MCF 10A (cell line): ENCODE results near the gene VWF. TPM values are rescaled to one million over a fixed set of nuclear protein-coding genes. Genes with fewer than 3 reads are reported as not detected.

Experiments
- BruUV-seq: library from RNA; stranded (reverse); fragments of 400-500 nt; replicated peaks from 2 replicates; lab custom pipeline; 2021; lab: Mats Ljungman, UMichigan
- CTCF ChIA-PET: fragments of 300-600 bp; sonication (Branson Sonifier 250); formaldehyde crosslinking; extraction: SDS; loops from one replicate; lab custom pipeline; 2021; ENCODE audit warnings: antibody characterized with exemption, inconsistent platforms; lab: Yijun Ruan, JAX
- POLR2A ChIA-PET: fragments of 300-600, 350-650 bp; sonication (Branson Sonifier 250); formaldehyde crosslinking; extraction: SDS; loops from one replicate; lab custom pipeline; 2020; ENCODE audit warnings: antibody characterized with exemption, inconsistent platforms; lab: Yijun Ruan, JAX
- DNase-seq: peaks from one replicate; pipeline ENCODE4 v3.0.0-alpha.2; 2018; ENCODE audit not compliant: unreplicated experiment
- H3K27ac Mint-ChIP-seq: one replicate; pipeline ENCODE4 v1.8.0; 2022; ENCODE audit warnings: mild to moderate bottlenecking, low read depth, mixed read lengths; ENCODE audit not compliant: unreplicated experiment
- H3K27me3 Mint-ChIP-seq: one replicate; pipeline ENCODE4 v1.8.0; 2022; ENCODE audit warnings: mixed read lengths; ENCODE audit not compliant: insufficient read depth, unreplicated experiment
- H3K36me3 Mint-ChIP-seq: one replicate; pipeline ENCODE4 v1.8.0; 2022; ENCODE audit warnings: mild to moderate bottlenecking, moderate library complexity, mixed read lengths; ENCODE audit not compliant: insufficient read depth, unreplicated experiment
- H3K4me1 Mint-ChIP-seq: one replicate; pipeline ENCODE4 v1.8.0; 2022; ENCODE audit warnings: mixed read lengths; ENCODE audit not compliant: insufficient read depth, unreplicated experiment
- H3K4me3 Mint-ChIP-seq: one replicate; pipeline ENCODE4 v1.8.0; 2022; ENCODE audit warnings: mild to moderate bottlenecking, moderate library complexity, mixed read lengths; ENCODE audit not compliant: unreplicated experiment
- H3K9me3 Mint-ChIP-seq: one replicate; pipeline ENCODE4 v1.8.0; 2022; ENCODE audit warnings: mixed read lengths; ENCODE audit not compliant: unreplicated experiment
- intact Hi-C: fragments of 100-400 bp; cut with micrococcal nuclease; formaldehyde crosslinking; loops from 2 replicates; pipeline ENCODE4 v1.14.1; 2022
- total RNA-seq: library from RNA; stranded (reverse); gene quantifications from 2 replicates; pipeline ENCODE4 v1.2.3, GENCODE V29; 2022
- TF ChIP-seq, protein P1 (sequence below): fragments of 200-600 bp; IDR thresholded peaks from one replicate; pipeline ENCODE4 v1.8.0; 2022; ENCODE audit warnings: antibody characterized with exemption, mild to moderate bottlenecking; ENCODE audit not compliant: unreplicated experiment

Gene VWF
- total RNA-seq, 1 experiment from 2014 or later, result not detected

DNA sequence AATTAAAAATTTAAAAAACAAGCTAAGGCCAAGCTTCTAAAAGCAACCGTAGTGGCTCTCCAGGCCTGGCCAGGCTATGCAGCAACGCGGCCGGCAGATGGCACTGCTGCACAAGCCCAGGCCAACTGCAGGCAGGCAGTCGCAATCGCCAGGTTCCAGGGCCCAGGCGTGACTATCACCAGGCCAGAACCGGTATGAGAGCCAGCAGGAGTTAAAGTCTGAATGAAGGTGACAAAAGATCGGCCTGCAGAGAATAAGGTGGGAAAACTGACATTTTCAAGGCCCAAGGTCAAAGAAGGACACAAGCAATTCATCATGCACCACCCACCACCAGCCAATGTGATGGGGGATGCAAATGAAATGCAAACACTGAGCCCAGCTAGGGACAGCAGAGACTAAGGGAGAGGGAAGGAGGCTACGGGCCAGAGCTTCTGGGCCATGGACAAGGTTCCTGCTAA, 135.8 kb downstream of the VWF start:
- Mint-ChIP-seq H3K27ac (no peak overlapping the region), H3K4me3 (no peak overlapping the region), H3K9me3 (no peaks in the 10 kb centered on the region), H3K27me3 (no peaks in the 10 kb centered on the region), H3K4me1 (no peaks in the 10 kb centered on the region), H3K36me3 (no peaks in the 10 kb centered on the region)
- ChIA-PET CTCF (interaction anchor here (0.5 to 6.2 kb wide), 53 partner anchors 8 to 1957 kb away, joined by 3 to 262 read pairs (median 4); no protein-coding TSS in a partner anchor), POLR2A (interaction anchor here (0.7 to 1.3 kb wide), 3 partner anchors 49 to 297 kb away, joined by 4 read pairs; no protein-coding TSS in a partner anchor)
- TF ChIP-seq, protein P1, sequence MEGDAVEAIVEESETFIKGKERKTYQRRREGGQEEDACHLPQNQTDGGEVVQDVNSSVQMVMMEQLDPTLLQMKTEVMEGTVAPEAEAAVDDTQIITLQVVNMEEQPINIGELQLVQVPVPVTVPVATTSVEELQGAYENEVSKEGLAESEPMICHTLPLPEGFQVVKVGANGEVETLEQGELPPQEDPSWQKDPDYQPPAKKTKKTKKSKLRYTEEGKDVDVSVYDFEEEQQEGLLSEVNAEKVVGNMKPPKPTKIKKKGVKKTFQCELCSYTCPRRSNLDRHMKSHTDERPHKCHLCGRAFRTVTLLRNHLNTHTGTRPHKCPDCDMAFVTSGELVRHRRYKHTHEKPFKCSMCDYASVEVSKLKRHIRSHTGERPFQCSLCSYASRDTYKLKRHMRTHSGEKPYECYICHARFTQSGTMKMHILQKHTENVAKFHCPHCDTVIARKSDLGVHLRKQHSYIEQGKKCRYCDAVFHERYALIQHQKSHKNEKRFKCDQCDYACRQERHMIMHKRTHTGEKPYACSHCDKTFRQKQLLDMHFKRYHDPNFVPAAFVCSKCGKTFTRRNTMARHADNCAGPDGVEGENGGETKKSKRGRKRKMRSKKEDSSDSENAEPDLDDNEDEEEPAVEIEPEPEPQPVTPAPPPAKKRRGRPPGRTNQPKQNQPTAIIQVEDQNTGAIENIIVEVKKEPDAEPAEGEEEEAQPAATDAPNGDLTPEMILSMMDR, result peak; percentile 97
- no TSS peak for BruUV-seq
- DNase-seq, result peak; percentile 66
- intact Hi-C loops, result loop anchor here (1.0 to 5.0 kb wide), 3 partner anchors 52 to 479 kb away; no protein-coding TSS in a partner anchor

DNA sequence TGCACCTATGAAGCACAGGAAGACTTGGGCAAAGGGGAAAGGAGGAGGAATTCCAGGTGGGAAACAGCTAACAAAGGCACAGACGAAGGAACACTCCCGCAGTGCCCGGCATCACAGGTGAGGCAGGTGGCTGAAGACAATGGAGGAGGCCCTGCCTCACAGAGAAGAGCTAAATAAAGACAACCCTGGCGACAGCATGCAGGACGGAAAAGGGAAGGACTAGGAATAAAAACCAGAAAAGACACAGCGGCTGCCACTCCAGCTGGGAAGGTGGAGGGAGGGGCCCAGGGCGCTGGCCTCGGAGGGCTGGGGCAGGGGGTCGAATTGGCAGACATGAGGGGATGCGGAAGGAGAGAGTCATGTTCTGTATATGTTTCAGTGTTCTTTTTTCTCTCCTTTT, 136.4 kb downstream of the VWF start:
- intact Hi-C loops, result loop anchor here (1.0 to 5.0 kb wide), 3 partner anchors 52 to 479 kb away; no protein-coding TSS in a partner anchor
- POLR2A ChIA-PET, result interaction anchor here (0.6 to 1.3 kb wide), 4 partner anchors 50 to 298 kb away, joined by 3 to 4 read pairs (median 4); no protein-coding TSS in a partner anchor
- no peaks in the 10 kb centered on the region for H3K36me3 Mint-ChIP-seq
- BruUV-seq, result no TSS peak
- TF ChIP-seq, protein P1, result no peak
- no peak for DNase-seq
- H3K27ac Mint-ChIP-seq, result no peak overlapping the region
- no peaks in the 10 kb centered on the region for H3K9me3 Mint-ChIP-seq
- CTCF ChIA-PET, result interaction anchor here (0.6 to 6.2 kb wide), 45 partner anchors 8 to 1125 kb away, joined by 3 to 262 read pairs (median 5); no protein-coding TSS in a partner anchor
- H3K27me3 Mint-ChIP-seq, result no peaks in the 10 kb centered on the region
- no peaks in the 10 kb centered on the region for H3K4me1 Mint-ChIP-seq
- H3K4me3 Mint-ChIP-seq, result no peak overlapping the region

DNA sequence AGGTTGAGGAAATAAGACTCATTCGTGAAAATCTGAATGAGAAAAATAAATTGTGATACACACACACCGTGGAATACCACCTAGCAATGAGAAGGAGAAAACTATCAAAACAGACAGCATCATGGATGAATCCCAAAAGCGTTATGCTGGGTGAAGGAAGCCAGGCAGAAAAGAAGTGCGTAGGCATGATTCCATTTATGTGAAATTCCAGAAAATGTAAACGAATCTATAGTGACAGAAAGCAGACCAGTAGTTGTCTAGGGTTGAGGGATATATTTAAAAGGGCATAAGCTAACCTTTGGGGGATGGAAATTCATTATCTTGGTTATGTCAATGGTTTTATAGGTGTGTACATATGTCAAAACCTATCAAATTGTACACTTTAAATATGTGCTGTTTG, 136.9 kb downstream of the VWF start:
- Mint-ChIP-seq H3K27me3 (no peaks in the 10 kb centered on the region), H3K36me3 (no peaks in the 10 kb centered on the region), H3K27ac (no peak overlapping the region), H3K4me3 (no peak overlapping the region), H3K9me3 (no peaks in the 10 kb centered on the region), H3K4me1 (no peaks in the 10 kb centered on the region)
- no TSS peak for BruUV-seq
- DNase-seq, result no peak
- CTCF ChIA-PET, result interaction anchor here (0.7 to 6.2 kb wide), 31 partner anchors 8 to 1124 kb away, joined by 3 to 262 read pairs (median 7); no protein-coding TSS in a partner anchor
- TF ChIP-seq, protein P1, result no peak
- POLR2A ChIA-PET, result interaction anchor here (0.6 to 1.3 kb wide), 2 partner anchors 50 to 297 kb away, joined by 3 to 4 read pairs; no protein-coding TSS in a partner anchor
- intact Hi-C loops, result loop anchor here (5.0 kb wide), 1 partner anchor 480 kb away; no protein-coding TSS in a partner anchor

DNA sequence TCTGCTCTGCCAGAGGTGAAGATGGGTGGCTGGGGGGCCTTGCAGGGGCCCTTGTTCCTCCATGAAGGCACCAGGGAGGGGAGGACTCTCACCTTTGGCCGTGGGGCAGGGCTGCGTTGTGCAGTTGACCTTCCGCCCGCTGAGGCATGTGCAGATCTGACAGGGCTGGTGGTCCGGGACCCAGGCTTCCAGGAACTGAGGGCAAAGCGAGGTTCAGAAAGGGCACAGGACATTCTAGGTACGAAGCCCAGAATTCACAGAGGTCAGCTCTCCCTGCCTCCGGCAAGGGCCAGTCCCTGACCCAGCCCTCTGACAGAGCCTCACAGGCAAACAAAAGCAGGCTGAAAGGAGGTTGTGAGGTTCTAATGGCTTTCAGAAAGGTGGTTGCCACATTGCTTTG, 139.0 kb downstream of the VWF start:
- no peak for DNase-seq
- no peaks in the 10 kb centered on the region for H3K9me3 Mint-ChIP-seq
- ChIA-PET CTCF (interaction anchor here (1.7 kb wide), 1 partner anchor 54 kb away, joined by 7 read pairs; no protein-coding TSS in a partner anchor), POLR2A (no interaction called here)
- no TSS peak for BruUV-seq
- no peaks in the 10 kb centered on the region for H3K36me3 Mint-ChIP-seq
- peaks cover 16% of the 10 kb centered on the region for H3K27me3 Mint-ChIP-seq
- intact Hi-C loops, result loop anchor here (5.0 kb wide), 1 partner anchor 482 kb away; no protein-coding TSS in a partner anchor
- no peak overlapping the region for H3K4me3 Mint-ChIP-seq
- no peak overlapping the region for H3K27ac Mint-ChIP-seq
- no peaks in the 10 kb centered on the region for H3K4me1 Mint-ChIP-seq
- TF ChIP-seq, protein P1, result no peak
